ENCODE measurements around the gene GRAMD1B.

Gene GRAMD1B

GRCh38 chr11:123410218-123410549, 19.9 kb upstream of the GRAMD1B start:
- no peak for TF ChIP-seq CTCF (IDR thresholded peaks at IDR 0.05; ENCODE audit: insufficient read depth, missing control alignments)
- DNase-seq (ENCODE audit: insufficient read length, low spot score): no peak
- FAIRE-seq: no peak

- FAIRE-seq (no peak), DNase-seq (ENCODE audit: insufficient read length, low spot score) (no peak)
- no peak for TF ChIP-seq CTCF (IDR thresholded peaks at IDR 0.05; ENCODE audit: insufficient read depth, missing control alignments)
These were observed 16.4 kb upstream of the GRAMD1B start for GRCh38 chr11:123413636-123414035.

GRCh38 chr11:123416566-123416965, 13.5 kb upstream of the GRAMD1B start:
- FAIRE-seq (no peak), DNase-seq (ENCODE audit: insufficient read length, low spot score) (no peak)
- TF ChIP-seq CTCF (IDR thresholded peaks at IDR 0.05; ENCODE audit: insufficient read depth, missing control alignments): no peak

GRCh38 chr11:123418351-123419114, 11.5 kb upstream of the GRAMD1B start:
- FAIRE-seq (no peak), DNase-seq (ENCODE audit: insufficient read length, low spot score) (no peak)
- TF ChIP-seq CTCF (IDR thresholded peaks at IDR 0.05; ENCODE audit: insufficient read depth, missing control alignments): no peak

- FAIRE-seq (no peak), DNase-seq (ENCODE audit: insufficient read length, low spot score) (no peak)
- TF ChIP-seq CTCF (IDR thresholded peaks at IDR 0.05; ENCODE audit: insufficient read depth, missing control alignments): no peak
These were observed 10.2 kb upstream of the GRAMD1B start for GRCh38 chr11:123419731-123420452.

- DNase-seq (ENCODE audit: insufficient read length, low spot score) (no peak), FAIRE-seq (no peak)
- TF ChIP-seq CTCF (IDR thresholded peaks at IDR 0.05; ENCODE audit: insufficient read depth, missing control alignments): no peak
These were observed 8.5 kb upstream of the GRAMD1B start for GRCh38 chr11:123421589-123421988.

- DNase-seq (ENCODE audit: insufficient read length, low spot score) (no peak), FAIRE-seq (no peak)
- no peak for TF ChIP-seq CTCF (IDR thresholded peaks at IDR 0.05; ENCODE audit: insufficient read depth, missing control alignments)
These were observed 4.7 kb upstream of the GRAMD1B start for GRCh38 chr11:123425367-123425766.

Measured in D721Med (cell line).